PC-3 (cell line): ENCODE results near the gene TMC2. TPM values are rescaled to one million over a fixed set of nuclear protein-coding genes. Genes with fewer than 3 reads are reported as not detected.

Source experiments
- ATAC-seq: fragments of 200-7000 bp; cut with Tn5 transposase; 2 replicates; pipeline ENCODE4 v1.9.1; 2020; ENCODE audit warnings: mild to moderate bottlenecking, moderate library complexity
- BruUV-seq: library from RNA; stranded (reverse); fragments of 400-500 nt; replicated peaks from 2 replicates; lab custom pipeline; 2021; lab: Mats Ljungman, UMichigan
- CTCF ChIA-PET: fragments of 300-600 bp; sonication (Branson Sonifier 250); formaldehyde crosslinking; loops from one replicate; lab custom pipeline; 2022; ENCODE audit warnings: antibody characterized with exemption; lab: Charles Lee
- POLR2A ChIA-PET: fragments of 300-600 bp; sonication (Branson Sonifier 250); formaldehyde crosslinking; loops from one replicate; lab custom pipeline; 2022; ENCODE audit warnings: antibody characterized with exemption; ENCODE audit not compliant: unreplicated experiment; lab: Charles Lee
- DNase-seq: peaks from one replicate; pipeline ENCODE4 v3.0.0-alpha.2; 2015
- H2AFZ ChIP-seq: fragments of 300-600 bp; sonication (generic); 2 replicates; pipeline ENCODE4 v1.6.0; 2016; ENCODE audit warnings: antibody characterized with exemption, low read length
- H3F3A ChIP-seq: fragments of 300-600 bp; sonication (generic); one replicate; pipeline ENCODE4 v1.6.0; 2017; ENCODE audit warnings: antibody characterized with exemption, low read length, control low read depth, mild to moderate bottlenecking; ENCODE audit not compliant: unreplicated experiment
- H3K27ac ChIP-seq: fragments of 300-600 bp; sonication (generic); 2 replicates; pipeline ENCODE4 v1.5.1; 2016; ENCODE audit warnings: mild to moderate bottlenecking, low read length
- H3K27me3 ChIP-seq: fragments of 300-600 bp; sonication (generic); 2 replicates; pipeline ENCODE4 v1.6.1; 2016; ENCODE audit warnings: low read length, mixed read lengths
- H3K36me3 ChIP-seq: fragments of 300-600 bp; sonication (generic); 2 replicates; pipeline ENCODE4 v1.6.1; 2016; ENCODE audit warnings: low read depth, mixed run types, low read length, mixed read lengths
- H3K4me1 ChIP-seq: fragments of 300-600 bp; sonication (generic); 2 replicates; pipeline ENCODE4 v1.5.1; 2016; ENCODE audit warnings: low read length; ENCODE audit not compliant: insufficient read depth
- H3K4me2 ChIP-seq: fragments of 300-600 bp; sonication (generic); 2 replicates; pipeline ENCODE4 v1.6.0; 2016; ENCODE audit warnings: low read length
- H3K4me3 ChIP-seq: fragments of 300-600 bp; sonication (generic); 2 replicates; pipeline ENCODE4 v1.5.1; 2016; ENCODE audit warnings: mild to moderate bottlenecking, low read length, mixed read lengths
- H3K79me2 ChIP-seq: fragments of 300-600 bp; sonication (generic); 2 replicates; pipeline ENCODE4 v1.6.1; 2017; ENCODE audit warnings: low read length, mixed read lengths
- H3K9ac ChIP-seq: fragments of 300-600 bp; sonication (generic); 2 replicates; pipeline ENCODE4 v1.6.0; 2016; ENCODE audit warnings: mild to moderate bottlenecking, low read length
- H3K9me2 ChIP-seq: fragments of 300-600 bp; sonication (generic); replicated peaks from 2 replicates; pipeline ENCODE4 v1.6.1; 2016; ENCODE audit warnings: mixed run types, low read length, mixed read lengths
- H3K9me3 ChIP-seq: fragments of 300-600 bp; sonication (generic); 2 replicates; pipeline ENCODE4 v1.6.1; 2016; ENCODE audit warnings: low read length, mixed read lengths
- H4K20me1 ChIP-seq: fragments of 300-600 bp; sonication (generic); 2 replicates; pipeline ENCODE4 v1.6.1; 2016; ENCODE audit warnings: low read length, mixed read lengths
- EZH2 ChIP-seq: fragments of 300-600 bp; sonication (generic); IDR thresholded peaks from one replicate; pipeline ENCODE4 v1.6.1; 2017; ENCODE audit warnings: antibody characterized with exemption, mild to moderate bottlenecking, low read length; ENCODE audit not compliant: unreplicated experiment
- EZH2phosphoT487 ChIP-seq: fragments of 300-600 bp; sonication (generic); IDR thresholded peaks from 2 replicates; pipeline ENCODE4 v1.6.1; 2018; ENCODE audit warnings: mild to moderate bottlenecking, antibody characterized with exemption, low read length, borderline replicate concordance
- intact Hi-C: fragments of 100-400 bp; cut with micrococcal nuclease; formaldehyde crosslinking; loops from 2 replicates; pipeline ENCODE4 v1.9.0; 2023
- total RNA-seq: library from RNA; depleted of rRNA; stranded (reverse); fragments of >200 nt; gene quantifications from 2 replicates; pipeline ENCODE4 v1.2.3, GENCODE V29; 2014
- TF ChIP-seq, protein P1 (sequence below): fragments of 300-600 bp; sonication (generic); conservative IDR thresholded peaks from 2 replicates; pipeline ENCODE4 v1.5.1; 2017; ENCODE audit warnings: antibody characterized with exemption, low read depth, mild to moderate bottlenecking, low read length

TMC2 gene
- total RNA-seq, 1 experiment from 2014 or later = not detected

DNA sequence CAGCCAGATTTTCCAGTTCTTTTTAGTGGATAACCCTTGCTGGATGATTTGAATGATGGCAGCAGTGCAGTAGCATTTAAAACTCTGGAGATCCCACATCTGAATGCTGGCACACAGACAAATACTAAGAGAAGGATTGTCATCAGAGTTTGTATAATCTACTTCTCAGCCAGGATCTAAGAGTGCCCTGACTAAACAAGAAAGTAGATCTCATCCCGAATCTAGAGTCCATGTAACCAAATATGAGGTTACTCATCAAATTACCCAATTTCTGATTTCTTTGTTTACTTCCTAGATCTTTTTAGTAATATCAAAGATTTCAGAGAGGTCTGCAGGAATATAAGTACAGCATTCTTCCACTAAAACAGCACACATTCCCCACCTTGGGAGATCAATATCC, 7.8 kb downstream of the TMC2 start:
- no peaks in the 10 kb centered on the region for H3K36me3 ChIP-seq
- H2AFZ ChIP-seq = no peak overlapping the region
- H3K4me3 ChIP-seq = no peak overlapping the region
- no peaks in the 10 kb centered on the region for H3K9me3 ChIP-seq
- no TSS peak for BruUV-seq
- H3K9me2 ChIP-seq = no peaks in the 10 kb centered on the region
- ATAC-seq = no peak
- H3K27ac ChIP-seq = no peak overlapping the region
- POLR2A ChIA-PET = interaction anchor here (0.6 kb wide), 1 partner anchor 11 kb away, joined by 5 read pairs; no protein-coding TSS in a partner anchor
- H3K27me3 ChIP-seq = peaks cover 82% of the 10 kb centered on the region
- no peak overlapping the region for H3K9ac ChIP-seq
- CTCF ChIA-PET = interaction anchor here (0.7 kb wide), 1 partner anchor 102 kb away, joined by 3 read pairs; no protein-coding TSS in a partner anchor
- intact Hi-C loops = no loop called here
- no peaks in the 10 kb centered on the region for H3K4me1 ChIP-seq
- no peaks in the 10 kb centered on the region for H3F3A ChIP-seq
- DNase-seq = peak; percentile 39
- H3K79me2 ChIP-seq = no peaks in the 10 kb centered on the region
- H3K4me2 ChIP-seq = no peak overlapping the region
- TF ChIP-seq, protein P1, sequence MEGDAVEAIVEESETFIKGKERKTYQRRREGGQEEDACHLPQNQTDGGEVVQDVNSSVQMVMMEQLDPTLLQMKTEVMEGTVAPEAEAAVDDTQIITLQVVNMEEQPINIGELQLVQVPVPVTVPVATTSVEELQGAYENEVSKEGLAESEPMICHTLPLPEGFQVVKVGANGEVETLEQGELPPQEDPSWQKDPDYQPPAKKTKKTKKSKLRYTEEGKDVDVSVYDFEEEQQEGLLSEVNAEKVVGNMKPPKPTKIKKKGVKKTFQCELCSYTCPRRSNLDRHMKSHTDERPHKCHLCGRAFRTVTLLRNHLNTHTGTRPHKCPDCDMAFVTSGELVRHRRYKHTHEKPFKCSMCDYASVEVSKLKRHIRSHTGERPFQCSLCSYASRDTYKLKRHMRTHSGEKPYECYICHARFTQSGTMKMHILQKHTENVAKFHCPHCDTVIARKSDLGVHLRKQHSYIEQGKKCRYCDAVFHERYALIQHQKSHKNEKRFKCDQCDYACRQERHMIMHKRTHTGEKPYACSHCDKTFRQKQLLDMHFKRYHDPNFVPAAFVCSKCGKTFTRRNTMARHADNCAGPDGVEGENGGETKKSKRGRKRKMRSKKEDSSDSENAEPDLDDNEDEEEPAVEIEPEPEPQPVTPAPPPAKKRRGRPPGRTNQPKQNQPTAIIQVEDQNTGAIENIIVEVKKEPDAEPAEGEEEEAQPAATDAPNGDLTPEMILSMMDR = no peak
- no peak for TF ChIP-seq EZH2
- TF ChIP-seq EZH2phosphoT487 = no peak
- H4K20me1 ChIP-seq = no peaks in the 10 kb centered on the region

DNA sequence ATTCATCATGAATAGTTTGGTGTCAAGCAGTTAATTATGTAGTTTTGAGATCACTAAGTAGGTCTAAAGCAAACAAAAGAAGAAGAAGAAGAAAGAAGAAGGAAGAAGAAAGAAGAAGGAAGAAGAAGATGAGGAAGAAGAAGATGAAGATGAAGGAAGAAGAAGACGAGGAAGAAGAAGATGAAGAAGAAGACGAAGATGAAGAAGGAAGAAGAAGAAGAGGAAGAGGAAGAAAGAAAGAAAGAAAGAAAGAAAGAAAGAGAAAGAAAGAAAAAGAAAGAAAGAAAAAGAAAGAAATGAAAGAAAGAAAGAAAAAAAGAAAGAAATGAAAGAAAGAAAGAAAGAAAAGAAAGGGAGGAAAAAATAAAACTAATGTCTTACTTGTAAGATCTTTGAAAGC, 9.2 kb downstream of the TMC2 start:
- Histone ChIP-seq H3F3A (no peaks in the 10 kb centered on the region), H3K4me1 (no peaks in the 10 kb centered on the region), H3K4me2 (no peak overlapping the region), H3K27ac (no peak overlapping the region), H3K79me2 (no peaks in the 10 kb centered on the region), H3K27me3 (peaks cover 83% of the 10 kb centered on the region), H3K9me3 (no peaks in the 10 kb centered on the region), H3K9ac (no peak overlapping the region), H3K36me3 (no peaks in the 10 kb centered on the region), H3K4me3 (no peak overlapping the region), H4K20me1 (no peaks in the 10 kb centered on the region), H2AFZ (no peak overlapping the region), H3K9me2 (no peaks in the 10 kb centered on the region)
- DNase-seq (no peak), ATAC-seq (no peak)
- ChIA-PET CTCF (no interaction called here), POLR2A (no interaction called here)
- TF ChIP-seq, protein P1 = no peak
- no peak for TF ChIP-seq EZH2
- no peak for TF ChIP-seq EZH2phosphoT487
- no TSS peak for BruUV-seq
- intact Hi-C loops = no loop called here

DNA sequence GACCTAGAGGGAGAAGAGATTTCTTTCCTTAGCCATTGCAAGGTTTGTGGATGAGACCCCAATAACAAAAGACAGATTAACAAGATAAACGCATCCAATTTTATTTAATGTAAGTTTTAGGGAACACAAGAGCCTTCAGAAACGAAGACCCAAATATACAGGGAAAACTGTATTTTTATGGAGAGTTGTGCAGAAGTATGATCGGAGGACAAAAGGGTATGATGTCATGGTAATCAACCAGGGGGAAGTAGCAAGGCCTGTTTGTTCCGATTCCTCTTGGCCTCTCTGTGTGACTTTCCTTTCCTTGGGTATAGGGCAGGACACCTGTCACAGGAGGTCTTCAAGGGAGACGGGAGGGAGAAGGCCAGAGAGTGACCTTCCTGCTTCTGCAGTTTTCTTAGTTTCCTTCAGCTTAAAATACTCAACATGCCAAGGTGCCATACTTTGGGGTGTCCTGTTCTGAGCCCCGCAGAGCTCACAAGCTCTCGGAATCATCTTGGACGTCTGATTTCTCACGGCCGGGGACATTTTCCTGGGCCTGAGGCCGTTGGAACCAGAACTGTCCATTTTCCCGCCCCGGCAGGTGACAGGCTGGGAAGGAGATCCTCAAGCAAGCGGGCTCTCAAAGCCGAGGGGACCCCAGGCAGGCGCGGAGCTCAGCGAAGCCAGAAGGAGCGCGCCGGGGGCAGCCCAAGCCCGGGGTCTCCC, 21.7 kb downstream of the TMC2 start:
- Histone ChIP-seq H2AFZ (no peak overlapping the region), H3K27ac (no peak overlapping the region), H3K27me3 (peaks cover 80% of the 10 kb centered on the region), H3K9me2 (no peaks in the 10 kb centered on the region), H3K79me2 (no peaks in the 10 kb centered on the region), H3K9ac (no peak overlapping the region), H3K4me2 (no peak overlapping the region), H3K4me1 (no peaks in the 10 kb centered on the region), H3F3A (no peaks in the 10 kb centered on the region), H3K4me3 (no peak overlapping the region), H4K20me1 (no peaks in the 10 kb centered on the region), H3K9me3 (no peaks in the 10 kb centered on the region), H3K36me3 (no peaks in the 10 kb centered on the region)
- ChIA-PET CTCF (no interaction called here), POLR2A (no interaction called here)
- no TSS peak for BruUV-seq
- intact Hi-C loops = no loop called here
- no peak for DNase-seq
- ATAC-seq = no peak
- TF ChIP-seq, protein P1 = no peak
- TF ChIP-seq EZH2phosphoT487 = no peak
- no peak for TF ChIP-seq EZH2
